Neural cell (in vitro differentiated cells): ENCODE measurements around the gene NRG3. TPM values are rescaled to one million over a fixed set of nuclear protein-coding genes. Genes with fewer than 3 reads are reported as not detected.

Experiments
- H2AFZ ChIP-seq: fragments of 200-600, 300-800 bp; sonication (generic), shearing (Covaris generic); 2 replicates; pipeline ENCODE4 v1.6.0; 2014; ENCODE audit warnings: low read depth, mild to moderate bottlenecking, antibody characterized with exemption, low read length, moderate library complexity
- H3F3A ChIP-seq: fragments of 200-600 bp; shearing (Covaris generic); 2 replicates; pipeline ENCODE4 v1.6.1; 2016; ENCODE audit warnings: mild to moderate bottlenecking, moderate library complexity, mixed read lengths, antibody characterized with exemption, low read length; ENCODE audit not compliant: insufficient read depth, poor library complexity, severe bottlenecking
- H3K27ac ChIP-seq: fragments of 200-600, 300-800 bp; sonication (generic), shearing (Covaris generic); 2 replicates; pipeline ENCODE4 v1.5.1; 2014; ENCODE audit warnings: mild to moderate bottlenecking, low read length, moderate library complexity
- H3K27me3 ChIP-seq: fragments of 300-800, 200-600 bp; sonication (generic), shearing (Covaris generic); 2 replicates; pipeline ENCODE4 v1.6.0; 2014; ENCODE audit warnings: mild to moderate bottlenecking, low read depth, low read length, moderate library complexity; ENCODE audit not compliant: insufficient read depth
- H3K36me3 ChIP-seq: fragments of 300-800, 200-600 bp; sonication (generic), shearing (Covaris generic); 2 replicates; pipeline ENCODE4 v1.5.1; 2014; ENCODE audit warnings: mild to moderate bottlenecking, antibody characterized with exemption, low read length, moderate library complexity; ENCODE audit not compliant: insufficient read depth
- H3K4me2 ChIP-seq: fragments of 300-800, 200-600 bp; sonication (generic), shearing (Covaris generic); 2 replicates; pipeline ENCODE4 v1.6.0; 2014; ENCODE audit warnings: mild to moderate bottlenecking, low read length
- H3K4me3 ChIP-seq: fragments of 300-800, 200-600 bp; sonication (generic), shearing (Covaris generic); 2 replicates; pipeline ENCODE4 v1.5.1; 2014; ENCODE audit warnings: mild to moderate bottlenecking, low read length, moderate library complexity
- H3K79me2 ChIP-seq: fragments of 200-600 bp; shearing (Covaris generic); replicated peaks from 2 replicates; pipeline ENCODE4 v1.6.0; 2014; ENCODE audit warnings: mild to moderate bottlenecking, low read length, moderate library complexity; ENCODE audit not compliant: insufficient read depth
- H3K9ac ChIP-seq: fragments of 300-800, 200-600 bp; sonication (generic), shearing (Covaris generic); 2 replicates; pipeline ENCODE4 v1.6.1; 2016; ENCODE audit warnings: mild to moderate bottlenecking, low read length, mixed read lengths
- H3K9me2 ChIP-seq: fragments of 200-600 bp; shearing (Covaris generic); 2 replicates; pipeline ENCODE4 v1.6.1; 2016; ENCODE audit warnings: mild to moderate bottlenecking, low read length, mixed read lengths; ENCODE audit not compliant: insufficient read depth
- H3K9me3 ChIP-seq: fragments of 200-600, 300-800 bp; sonication (generic), shearing (Covaris generic); 2 replicates; pipeline ENCODE4 v1.6.1; 2016; ENCODE audit warnings: mild to moderate bottlenecking, mixed run types, low read length, moderate library complexity, mixed read lengths
- H4K20me1 ChIP-seq: fragments of 200-600 bp; shearing (Covaris generic); 2 replicates; pipeline ENCODE4 v1.6.1; 2016; ENCODE audit warnings: mild to moderate bottlenecking, mixed run types; ENCODE audit not compliant: insufficient read depth
- CTCF ChIP-seq: fragments of 450-650 bp; IDR thresholded peaks from 2 replicates; pipeline ENCODE4 v1.5.1; 2014; ENCODE audit warnings: antibody characterized with exemption, mild to moderate bottlenecking, moderate library complexity; ENCODE audit not compliant: poor library complexity, severe bottlenecking
- EP300 ChIP-seq: fragments of 450-650 bp; conservative IDR thresholded peaks from 2 replicates; pipeline ENCODE4 v1.6.1; 2014; ENCODE audit warnings: antibody characterized with exemption, mild to moderate bottlenecking, moderate library complexity; ENCODE audit not compliant: poor library complexity, severe bottlenecking
- EZH2 ChIP-seq: fragments of 200-600, 300-800 bp; shearing (Covaris generic), sonication (generic); IDR thresholded peaks from 2 replicates; pipeline ENCODE4 v1.6.1; 2014; ENCODE audit warnings: antibody characterized with exemption, low read length, borderline replicate concordance, mild to moderate bottlenecking; ENCODE audit not compliant: insufficient read depth, poor library complexity, severe bottlenecking
- MXI1 ChIP-seq: fragments of 450-650 bp; conservative IDR thresholded peaks from 2 replicates; pipeline ENCODE4 v1.6.1; 2014; ENCODE audit warnings: antibody characterized with exemption, mild to moderate bottlenecking; ENCODE audit not compliant: poor library complexity, severe bottlenecking
- POLR2AphosphoS5 ChIP-seq: IDR thresholded peaks from 2 replicates; pipeline ENCODE4 v1.6.1; 2012
- RAD21 ChIP-seq: fragments of 450-650 bp; conservative IDR thresholded peaks from 2 replicates; pipeline ENCODE4 v1.6.1; 2014; ENCODE audit warnings: antibody characterized with exemption, mild to moderate bottlenecking, moderate library complexity
- REST ChIP-seq: IDR thresholded peaks from 2 replicates; pipeline ENCODE4 v1.6.1; 2012; ENCODE audit warnings: borderline replicate concordance
- SMC3 ChIP-seq: fragments of 450-650 bp; conservative IDR thresholded peaks from 2 replicates; pipeline ENCODE4 v1.6.1; 2014; ENCODE audit warnings: antibody characterized with exemption, mild to moderate bottlenecking, moderate library complexity; ENCODE audit not compliant: poor library complexity
- TAF1 ChIP-seq: IDR thresholded peaks from 2 replicates; pipeline ENCODE4 v1.6.1; 2012; ENCODE audit warnings: low read depth
- polyA plus RNA-seq: library from polyadenylated mRNA; depleted of rRNA; stranded (reverse); fragments of >200 nt; gene quantifications from 2 replicates; pipeline ENCODE4 v1.2.3, GENCODE V29; 2014

NRG3 gene
- polyA plus RNA-seq, 1 donor from 2014 or later = 14.0 TPM

- Histone ChIP-seq H4K20me1 (no peaks in the 10 kb centered on the region), H3K79me2 (no peaks in the 10 kb centered on the region), H3F3A (no peaks in the 10 kb centered on the region), H3K9me2 (no peaks in the 10 kb centered on the region), H3K9ac (no peak overlapping the region), H3K27me3 (no peaks in the 10 kb centered on the region), H3K4me3 (no peak overlapping the region), H3K9me3 (no peaks in the 10 kb centered on the region), H3K36me3 (no peaks in the 10 kb centered on the region), H3K27ac (no peak overlapping the region), H3K4me2 (no peak overlapping the region), H2AFZ (no peak overlapping the region)
- TF ChIP-seq REST (no peak), EZH2 (no peak), RAD21 (no peak), MXI1 (no peak), EP300 (no peak), TAF1 (no peak), CTCF (no peak), POLR2AphosphoS5 (no peak), SMC3 (no peak)
Observed at GRCh38 chr10:82378146-82378545, 503.2 kb downstream of the NRG3 start.

- H3K27ac ChIP-seq = no peak overlapping the region
- H3K79me2 ChIP-seq = no peaks in the 10 kb centered on the region
- H4K20me1 ChIP-seq = no peaks in the 10 kb centered on the region
- H3K4me2 ChIP-seq = no peak overlapping the region
- H3K9ac ChIP-seq = no peak overlapping the region
- H3K36me3 ChIP-seq = no peaks in the 10 kb centered on the region
- no peaks in the 10 kb centered on the region for H3F3A ChIP-seq
- TF ChIP-seq POLR2AphosphoS5 = no peak
- no peak for TF ChIP-seq RAD21
- TF ChIP-seq EP300 = no peak
- no peak for TF ChIP-seq CTCF
- no peak for TF ChIP-seq REST
- TF ChIP-seq EZH2 = no peak
- no peak for TF ChIP-seq SMC3
- TF ChIP-seq MXI1 = no peak
- TF ChIP-seq TAF1 = no peak
- no peak overlapping the region for H2AFZ ChIP-seq
- no peaks in the 10 kb centered on the region for H3K9me3 ChIP-seq
- no peaks in the 10 kb centered on the region for H3K9me2 ChIP-seq
- no peaks in the 10 kb centered on the region for H3K27me3 ChIP-seq
- H3K4me3 ChIP-seq = no peak overlapping the region
Observed at GRCh38 chr10:82383350-82383749, 508.4 kb downstream of the NRG3 start.
